H1 (cell line): ENCODE data around the gene ANKRD12. TPM values are rescaled to one million over a fixed set of nuclear protein-coding genes. Genes with fewer than 3 reads are reported as not detected.

ENCODE experiments used
- BACH1 ChIP-seq: IDR thresholded peaks from 2 replicates; pipeline ENCODE4 v1.6.1; 2012; ENCODE audit warnings: low read length, improper control_type of control experiment
- JUND ChIP-seq: IDR thresholded peaks from 2 replicates; pipeline ENCODE4 v1.6.1; 2011; ENCODE audit warnings: mild to moderate bottlenecking, improper control_type of control experiment, low read length
- polyA plus RNA-seq, 7 experiments: library from polyadenylated mRNA; depleted of rRNA in 3 of 7; stranded (reverse) in 5 of 7; unstranded in 2 of 7; fragments of >200 nt in 5 of 7; fragments of 200-250 nt in 2 of 7; gene quantifications; 1 replicate in 5 of 7; 2 replicates in 1 of 7; 4 replicates in 1 of 7; pipeline versions ENCODE4 v1.2.1 to v1.2.3, GENCODE V29; 2011 to 2013; ENCODE audit warnings: missing spikeins in 2 of 7, mixed read lengths in 2 of 7
- total RNA-seq: library from RNA; stranded (reverse); fragmentation: NEBNext Ultra II Directional; extraction: Animal tissue kit (Norgen Biotek cat#: 25700); gene quantifications from 2 replicates; pipeline ENCODE4 v1.2.1, GENCODE V29; 2021

ANKRD12 gene
- total and polyA plus RNA-seq, 2 of the 8 experiments (the other 6 are each of a cell fraction or from before 2014, with no cell fraction given): 2.6 to 37.9 TPM

- no peak for TF ChIP-seq BACH1
- no peak for TF ChIP-seq JUND
Observed at GRCh38 chr18:9285604-9286003, 149.0 kb downstream of the ANKRD12 start (continued).
